Right kidney (tissue), 1 donor: ENCODE measurements around the gene WBP2.

Experiments
- DNase-seq: peaks from one replicate; pipeline ENCODE4 v3.0.0-alpha.2; 2016

WBP2 gene

DNA sequence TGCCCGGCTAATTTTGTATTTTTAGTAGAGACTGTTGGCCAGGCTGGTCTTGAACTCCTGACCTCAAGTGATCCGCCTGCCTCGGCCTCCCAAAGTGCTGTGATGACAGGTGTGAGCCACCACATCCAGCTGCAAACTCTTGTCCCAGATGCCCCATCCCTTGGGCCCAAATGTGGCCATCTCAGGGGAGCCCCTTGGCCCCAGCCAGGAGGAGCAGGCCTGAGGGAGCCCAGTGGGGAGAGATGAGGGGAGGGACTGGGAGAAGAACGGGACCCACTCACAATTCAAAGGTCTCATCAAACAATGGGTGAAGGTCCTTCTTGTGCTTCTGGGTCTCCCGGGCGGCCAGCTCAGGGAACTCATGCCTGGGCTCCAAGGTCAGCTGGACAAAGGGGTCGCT is 25.4 kb downstream of the WBP2 start:
- no peak for DNase-seq

DNA sequence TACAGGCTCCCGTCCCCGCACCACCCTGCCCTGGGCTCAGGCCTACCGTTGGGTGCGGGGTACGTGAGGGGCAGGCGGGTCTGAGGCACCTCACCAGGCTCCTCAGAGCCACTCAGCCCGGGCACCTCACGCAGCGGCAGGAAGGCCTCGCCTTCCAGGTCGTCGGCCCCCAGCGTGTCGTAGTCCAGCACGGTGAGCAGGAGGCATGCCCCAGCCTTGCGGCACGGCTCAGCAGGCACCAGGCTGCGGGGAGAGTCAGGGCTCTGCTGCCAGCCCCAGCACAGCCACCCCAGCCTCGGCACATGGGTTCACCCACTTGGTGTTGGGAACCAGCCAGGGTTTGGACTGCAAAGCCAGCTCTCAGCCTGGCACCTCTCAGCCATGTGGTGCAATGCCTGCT is 26.4 kb downstream of the WBP2 start:
- DNase-seq = no peak

DNA sequence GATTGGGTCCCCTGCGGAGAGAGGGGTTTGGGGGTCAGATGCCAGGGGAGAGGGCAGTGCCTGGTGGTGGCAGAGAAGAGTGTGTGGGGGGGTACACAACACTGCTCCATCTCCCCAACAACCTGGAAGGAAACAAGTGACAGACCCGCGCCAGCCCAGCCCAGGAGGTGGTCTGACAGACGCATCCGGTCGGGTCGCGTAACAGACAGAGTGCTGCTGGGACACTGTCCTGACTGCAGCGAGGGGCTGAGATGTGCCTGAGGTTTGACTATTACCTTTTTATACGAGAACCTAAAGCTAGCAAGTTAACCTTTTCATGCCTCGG is 27.1 kb downstream of the WBP2 start:
- DNase-seq = no peak

DNA sequence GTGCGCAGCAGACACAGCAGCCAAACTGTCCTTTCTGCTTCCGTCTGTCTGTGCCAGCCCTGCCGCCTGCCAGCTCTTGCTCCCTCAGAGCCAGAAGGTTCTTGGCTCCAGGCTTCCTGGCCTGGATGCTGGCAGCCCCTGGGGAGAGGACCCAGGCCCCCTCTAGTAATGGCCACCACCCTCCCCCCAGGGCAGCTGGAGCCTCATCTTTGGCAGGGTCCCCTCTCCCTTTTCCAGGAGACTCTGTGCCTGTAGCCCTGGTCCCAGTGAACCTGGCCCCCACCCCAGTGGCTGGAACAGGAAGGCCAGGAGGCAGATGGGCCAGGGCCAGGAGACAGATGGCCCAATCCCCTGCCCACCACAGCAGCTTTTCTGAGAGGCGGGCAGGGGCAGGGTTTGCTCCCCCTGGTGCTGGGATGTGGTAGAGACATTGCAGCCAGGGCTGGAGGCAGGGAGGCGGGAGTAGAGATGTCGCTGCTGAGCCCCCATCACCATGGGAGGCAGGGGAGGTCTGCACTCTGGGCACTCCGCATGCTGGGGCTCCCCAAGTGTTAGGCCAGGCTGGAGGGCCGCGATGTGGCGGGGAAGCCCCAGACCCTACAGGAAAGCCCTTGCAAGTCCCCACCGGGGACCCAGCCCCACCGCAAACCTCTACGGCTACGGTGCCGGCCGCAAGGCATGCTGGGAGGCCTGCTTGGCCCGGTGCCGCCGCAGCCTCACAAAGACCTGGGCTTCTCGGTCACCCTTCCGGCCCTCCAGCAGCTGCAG is 27.6 kb downstream of the WBP2 start:
- DNase-seq = peak; percentile 84

DNA sequence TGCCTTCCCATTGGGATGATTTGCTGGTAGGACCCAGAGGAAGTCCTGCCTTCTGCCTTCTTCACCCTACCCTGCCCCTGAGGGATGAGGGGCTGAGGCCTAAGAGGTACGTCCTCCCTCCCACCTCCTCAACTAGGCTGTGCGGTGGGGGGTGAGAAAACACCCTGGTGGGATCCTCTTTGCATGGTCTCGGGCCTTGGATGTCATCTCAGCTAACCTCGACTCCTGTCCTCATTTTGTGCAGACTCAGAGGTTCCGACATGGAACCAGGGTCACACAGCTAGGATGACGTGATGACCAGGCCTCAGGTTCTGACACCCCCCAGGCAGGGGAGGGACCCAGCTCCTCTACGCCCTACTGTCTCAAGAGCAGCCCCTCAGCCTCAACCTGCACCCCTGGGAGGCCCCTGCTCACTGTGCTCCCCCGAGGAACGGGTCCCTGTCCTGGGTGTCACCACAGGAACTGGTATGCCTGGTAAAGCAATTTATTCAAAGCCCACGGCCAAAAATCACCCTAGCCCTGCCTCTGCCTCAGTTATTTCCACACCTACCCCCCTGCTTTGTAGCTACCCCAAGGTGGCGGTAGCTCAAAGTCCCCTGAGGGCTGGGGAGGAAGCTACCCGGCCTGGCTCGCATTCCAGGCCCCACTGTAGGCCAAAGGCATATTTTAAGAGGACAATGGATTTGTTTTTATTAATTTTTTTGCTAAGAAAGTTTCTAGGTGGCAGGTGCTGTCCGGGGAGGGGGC is 28.4 kb downstream of the WBP2 start:
- no peak for DNase-seq

DNA sequence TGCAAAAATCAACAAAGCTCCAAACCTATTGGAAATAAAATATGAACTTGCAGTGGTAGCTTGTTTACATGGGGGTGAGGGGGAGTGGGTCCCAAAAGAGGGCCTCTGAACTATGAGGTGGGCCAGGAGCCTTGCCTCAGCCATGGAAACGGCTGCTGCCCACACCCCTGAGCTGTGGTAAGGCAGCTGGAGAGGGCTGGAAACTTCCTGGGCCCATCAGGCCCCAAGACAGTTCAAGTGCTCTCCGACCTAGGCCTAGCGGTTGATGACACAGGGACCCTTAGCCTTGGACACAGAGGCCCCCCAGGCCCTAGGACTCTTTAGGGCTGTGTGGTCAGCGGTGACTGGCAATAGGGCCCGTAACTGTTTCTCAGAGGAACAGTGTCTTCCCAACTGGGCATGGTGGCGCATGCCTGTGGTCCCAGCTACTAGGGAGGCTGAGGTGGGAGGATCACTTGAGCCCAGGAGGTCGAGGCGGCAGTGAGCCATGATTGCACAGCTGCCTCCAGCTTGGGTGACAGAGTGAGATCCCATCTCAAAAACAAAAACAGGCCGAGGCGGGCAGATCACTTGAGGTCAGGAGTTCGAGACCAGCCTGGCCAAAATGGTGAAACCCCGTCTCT is 29.3 kb downstream of the WBP2 start:
- no peak for DNase-seq

DNA sequence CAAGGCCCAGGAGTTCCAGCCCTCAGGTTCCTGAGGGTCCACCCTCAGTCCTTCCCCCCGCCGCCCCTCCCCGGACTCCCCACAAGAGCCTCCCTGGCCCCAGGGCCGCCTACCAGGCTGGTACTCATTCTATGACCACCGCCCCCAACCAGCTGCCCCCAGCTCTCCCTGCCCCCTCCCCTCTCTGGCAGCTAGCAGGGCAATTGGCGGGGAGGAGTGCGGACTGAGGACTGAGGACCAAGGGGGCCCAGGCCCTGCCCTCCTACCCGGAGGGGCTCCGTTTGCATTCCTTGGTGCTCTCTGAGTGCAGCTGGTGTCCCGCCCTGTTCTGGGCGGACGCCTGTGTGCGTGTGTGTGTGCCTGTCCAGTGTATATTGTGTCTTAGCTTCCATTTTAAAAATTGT is 30.0 kb downstream of the WBP2 start:
- no peak for DNase-seq

DNA sequence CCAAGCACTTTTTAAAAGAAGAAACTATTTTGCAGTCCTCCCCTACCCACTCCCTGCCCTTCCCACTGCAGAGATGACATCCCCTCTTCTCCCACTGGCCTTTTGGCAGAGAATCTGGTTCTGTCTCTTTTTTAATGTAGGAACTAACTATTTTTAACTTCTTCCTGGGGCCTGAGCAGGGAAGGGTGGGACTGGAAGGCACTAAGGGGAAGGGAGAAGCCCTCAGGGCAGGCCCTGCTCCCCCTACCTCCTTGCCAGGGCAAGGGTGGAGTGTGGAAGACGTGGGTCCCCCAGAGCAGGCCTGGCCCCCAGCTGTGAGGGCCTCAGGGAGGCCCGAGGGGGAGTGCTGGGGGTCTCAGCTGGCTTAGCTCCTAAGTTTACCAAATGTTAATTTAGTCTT is 30.5 kb downstream of the WBP2 start:
- DNase-seq = no peak

DNA sequence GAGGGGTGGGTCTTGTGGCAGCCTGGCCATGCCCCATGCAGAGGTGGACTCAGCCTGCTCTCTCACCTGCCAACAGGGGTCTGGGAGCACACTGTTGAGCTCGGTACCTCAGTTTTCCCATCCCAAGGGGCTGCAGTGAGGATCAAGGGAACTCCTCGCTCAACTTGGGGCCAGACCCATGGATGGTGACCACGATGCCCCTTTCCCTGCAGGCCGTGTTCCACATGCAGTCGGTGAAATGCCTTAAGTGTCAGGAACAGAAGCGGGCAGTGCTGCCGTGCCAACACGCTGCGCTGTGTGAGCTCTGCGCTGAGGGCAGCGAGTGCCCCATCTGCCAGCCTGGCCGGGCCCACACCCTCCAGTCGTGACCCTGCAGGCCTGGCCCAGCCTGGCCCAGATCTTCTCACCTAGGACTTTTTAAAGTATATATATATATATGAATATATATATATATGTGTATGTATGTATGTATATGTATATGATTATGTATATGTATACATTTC is 31.0 kb downstream of the WBP2 start:
- no peak for DNase-seq

DNA sequence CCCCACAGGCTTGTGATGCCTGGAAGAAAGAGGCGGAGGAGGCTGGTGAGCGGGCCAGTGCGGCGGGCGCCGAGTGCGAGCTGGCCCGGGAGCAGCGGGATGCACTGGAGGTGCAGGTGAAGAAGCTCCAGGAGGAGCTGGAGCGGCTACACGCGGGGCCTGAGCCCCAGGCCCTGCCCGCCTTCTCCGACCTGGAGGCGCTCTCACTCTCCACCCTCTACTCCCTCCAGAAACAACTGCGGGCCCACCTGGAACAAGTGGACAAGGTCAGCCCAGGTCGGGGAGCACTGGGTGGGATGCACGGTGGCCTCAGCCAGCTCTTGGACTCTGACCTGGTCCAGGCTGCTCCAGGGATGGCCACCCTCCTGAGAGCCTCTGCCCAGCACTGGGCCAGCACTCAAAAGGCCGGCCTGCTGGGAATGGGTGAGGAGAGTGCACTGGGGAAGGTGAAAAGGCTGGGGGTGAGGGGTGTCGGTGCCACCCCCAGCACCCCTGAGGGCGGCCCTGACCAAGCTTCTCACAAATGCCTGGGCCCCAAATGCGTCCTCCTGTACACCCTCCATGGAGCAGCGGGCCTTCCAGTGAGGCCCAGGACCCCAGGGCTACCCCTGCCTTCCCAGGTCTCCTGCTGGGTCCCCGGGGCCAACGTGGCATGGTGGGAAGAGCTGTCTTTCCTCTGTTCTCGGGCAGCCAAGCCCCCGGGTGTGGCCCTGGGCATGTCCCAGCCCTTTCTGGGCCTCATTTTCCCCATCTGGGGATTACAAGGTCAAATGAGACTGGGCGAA is 31.7 kb downstream of the WBP2 start:
- no peak for DNase-seq

DNA sequence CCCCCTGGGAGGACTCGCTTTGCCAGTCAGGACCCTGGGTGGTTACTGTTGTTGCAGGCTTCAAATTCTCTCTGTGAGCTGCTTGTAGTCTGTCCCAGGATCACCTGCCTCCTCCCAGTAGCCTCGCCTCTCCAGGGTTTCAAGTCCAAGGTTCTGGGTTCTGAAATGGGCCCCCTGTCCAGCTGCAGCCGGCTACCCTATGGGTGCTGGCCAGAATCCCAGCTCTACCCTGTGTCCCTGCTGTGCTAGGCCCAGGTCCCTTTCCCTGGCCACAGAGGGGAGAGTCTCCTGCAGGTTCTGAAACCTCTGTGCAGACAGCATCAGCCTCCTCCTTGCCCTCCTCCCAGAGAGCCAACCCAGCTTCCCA is 32.4 kb downstream of the WBP2 start:
- no peak for DNase-seq

DNA sequence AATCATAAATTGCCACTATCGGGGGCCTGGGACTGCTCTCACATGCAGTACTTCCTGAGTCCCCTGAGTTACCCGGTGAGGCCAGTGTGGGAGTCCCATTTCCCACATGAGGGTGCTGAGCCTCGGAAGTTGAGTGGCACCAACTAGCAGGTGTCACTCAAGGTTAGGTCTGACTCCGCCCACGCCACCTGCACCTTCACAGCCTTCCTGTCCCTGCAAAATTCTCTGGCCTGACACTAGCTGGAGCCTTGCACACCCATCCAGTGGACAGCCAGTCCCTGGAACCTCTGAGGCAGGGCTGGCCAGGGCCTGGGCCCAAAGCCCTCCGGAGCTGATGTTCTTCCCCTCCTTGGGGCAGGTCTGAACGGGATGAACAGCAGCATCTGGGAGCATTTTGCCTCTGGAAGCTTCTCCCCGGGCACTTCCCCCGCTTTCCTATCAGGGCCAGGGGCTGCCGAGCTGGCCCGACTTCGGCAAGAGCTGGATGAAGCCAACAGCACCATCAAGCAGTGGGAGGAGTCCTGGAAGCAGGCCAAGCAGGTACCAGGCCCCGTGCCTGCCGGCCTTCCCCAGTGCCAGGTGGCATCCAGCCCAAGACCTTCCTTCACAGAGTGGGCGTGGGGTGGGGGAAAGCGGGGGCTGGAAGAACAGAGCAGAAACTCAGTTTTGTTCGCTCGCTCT is 32.9 kb downstream of the WBP2 start:
- DNase-seq = no peak

DNA sequence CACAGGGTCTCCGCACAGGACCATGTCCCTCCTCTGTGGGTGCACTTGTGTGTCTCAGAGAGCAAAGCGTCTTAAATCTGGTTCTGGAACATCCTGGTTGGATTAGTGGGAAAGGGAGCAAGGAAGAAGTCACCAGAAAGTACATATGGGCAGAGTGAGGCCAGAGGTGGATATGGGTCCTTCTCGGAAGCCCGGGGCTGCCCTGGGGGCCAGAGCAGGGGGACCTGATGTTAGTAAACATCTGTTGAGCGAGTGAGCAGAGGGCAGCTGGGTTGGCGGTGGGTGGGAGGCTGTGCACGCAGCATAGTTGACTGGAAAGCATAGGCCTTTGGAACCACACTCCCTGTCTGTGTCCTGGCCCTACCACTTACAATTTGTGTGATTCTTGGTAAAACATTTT is 33.6 kb downstream of the WBP2 start:
- no peak for DNase-seq

DNA sequence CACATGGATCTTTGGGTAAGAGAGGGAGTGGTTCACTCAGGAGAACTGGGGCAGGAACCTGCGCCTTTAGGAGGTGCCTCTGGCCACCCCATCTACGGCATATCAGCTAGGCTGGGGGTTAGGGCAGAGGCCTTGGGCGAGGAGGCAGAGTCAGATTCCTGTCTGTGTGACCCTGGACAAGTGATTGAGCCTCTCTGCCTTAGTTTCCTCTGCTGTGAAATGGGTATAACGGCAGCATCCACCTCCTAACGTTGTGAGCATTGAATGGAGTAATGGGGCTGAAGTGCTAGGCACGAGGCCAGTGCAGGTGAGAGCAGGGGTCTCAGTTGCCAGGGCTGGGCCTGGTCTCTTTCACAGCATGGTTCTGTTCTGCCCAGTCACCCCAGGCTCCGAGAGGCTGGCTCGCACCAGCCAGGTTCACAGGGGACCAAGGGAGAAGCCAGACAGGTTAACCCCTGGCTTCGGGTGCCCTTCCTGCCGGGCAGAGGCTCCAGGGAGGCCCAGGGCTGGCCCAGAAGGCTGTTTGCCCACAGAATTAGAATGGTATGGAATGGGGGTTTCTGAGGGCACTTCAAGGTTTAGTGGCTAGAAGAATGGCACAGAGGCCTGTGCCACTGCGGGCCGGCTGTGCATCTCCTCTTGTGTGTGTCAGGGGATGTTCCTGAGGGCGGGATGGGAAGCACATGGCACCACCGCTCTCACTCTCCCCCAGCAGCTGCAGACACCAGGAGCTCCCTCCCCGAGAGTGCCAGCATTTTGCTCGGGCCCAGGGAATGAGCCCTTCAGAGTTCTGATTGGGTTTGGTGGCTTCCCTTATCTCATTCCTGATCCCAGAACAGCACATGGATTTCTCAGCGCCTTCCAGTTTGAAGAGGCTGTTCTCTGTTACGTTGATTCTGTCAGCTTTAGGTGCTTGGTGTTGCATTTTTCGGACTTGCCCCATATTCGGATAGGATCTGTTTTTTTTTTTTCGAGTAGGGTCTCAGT is 34.7 kb downstream of the WBP2 start:
- no peak for DNase-seq

DNA sequence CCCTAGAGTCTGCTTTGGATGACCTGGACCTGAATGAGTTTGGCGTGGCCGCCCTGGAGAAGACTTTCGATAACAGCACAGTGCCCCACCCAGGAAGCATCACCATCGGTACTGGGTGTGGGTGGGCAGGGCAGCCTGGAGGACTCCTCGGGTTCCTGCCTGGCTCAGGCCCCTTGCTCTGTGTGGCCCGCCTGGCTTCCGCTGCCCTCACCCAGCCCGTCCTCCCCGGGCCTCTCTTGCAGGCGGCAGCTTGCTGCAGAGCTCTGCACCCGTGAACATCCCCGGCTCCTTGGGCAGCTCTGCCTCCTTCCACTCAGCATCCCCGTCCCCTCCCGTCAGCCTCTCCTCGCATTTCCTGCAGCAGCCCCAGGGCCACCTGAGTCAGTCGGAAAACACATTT is 35.5 kb downstream of the WBP2 start:
- no peak for DNase-seq

DNA sequence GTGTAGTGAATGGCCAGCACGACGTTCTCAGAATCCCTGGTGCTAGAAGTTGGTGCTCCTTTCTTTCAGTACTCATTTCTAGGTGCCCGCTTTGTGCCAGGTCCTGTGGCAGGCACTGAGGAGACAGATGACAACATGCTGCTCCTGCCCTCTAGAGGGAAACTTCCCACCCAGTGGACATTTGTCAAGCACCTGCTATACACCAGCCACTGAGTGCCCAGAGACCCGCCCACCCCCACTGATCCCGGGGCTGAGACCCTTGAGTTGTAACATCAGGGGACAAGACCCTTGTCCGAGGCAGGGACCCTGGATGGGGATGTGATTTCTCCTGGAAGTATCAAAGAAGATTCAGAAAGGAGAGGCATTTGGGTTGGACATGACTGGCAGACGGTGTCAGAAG is 36.0 kb downstream of the WBP2 start:
- DNase-seq = no peak

DNA sequence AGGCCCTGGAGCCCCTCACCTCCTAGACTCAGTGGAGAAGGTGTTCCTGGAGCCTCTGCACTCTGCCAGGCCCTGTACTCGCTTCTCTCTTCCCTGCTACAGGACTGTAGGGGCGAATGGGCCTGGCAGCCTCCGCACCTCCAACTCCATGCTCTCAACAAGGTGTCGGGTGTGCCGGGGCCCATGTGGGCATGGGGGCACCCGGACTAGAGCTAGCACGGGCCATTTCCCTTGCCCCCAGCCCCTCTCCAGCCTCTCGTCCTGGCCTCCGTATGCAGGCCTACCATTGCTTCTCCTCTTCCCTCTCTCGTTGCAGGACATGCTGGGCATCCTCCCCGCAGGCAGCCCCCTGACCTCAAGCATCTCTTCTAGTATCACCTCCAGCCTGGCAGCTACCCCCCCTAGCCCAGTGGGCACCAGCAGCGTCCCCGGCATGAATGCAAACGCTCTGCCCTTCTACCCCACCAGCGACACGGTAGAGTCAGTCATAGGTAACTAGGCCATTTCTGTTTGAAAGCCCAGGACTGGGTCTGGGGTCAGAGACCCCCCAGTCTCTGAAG is 36.7 kb downstream of the WBP2 start:
- DNase-seq = no peak

DNA sequence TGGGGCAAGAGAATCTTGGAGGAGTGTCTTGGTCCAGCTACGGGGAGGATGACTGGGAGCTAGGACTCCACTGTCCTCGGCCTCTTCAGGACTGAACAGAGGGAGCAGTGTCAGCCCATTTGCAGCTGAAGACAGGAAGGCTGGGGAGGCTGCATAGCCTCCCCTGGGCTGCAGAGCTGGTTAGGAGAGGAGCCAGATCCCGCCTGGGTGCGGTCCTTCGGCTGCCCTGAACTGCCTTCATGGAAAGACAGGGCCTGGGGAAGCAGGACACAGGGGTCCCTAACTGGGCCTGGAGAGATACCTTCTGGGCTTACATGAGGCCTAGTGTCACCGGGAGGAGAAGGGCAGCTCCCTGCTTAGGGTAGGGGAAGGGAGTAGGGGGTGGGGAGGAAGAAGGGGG is 37.6 kb downstream of the WBP2 start:
- DNase-seq = no peak

DNA sequence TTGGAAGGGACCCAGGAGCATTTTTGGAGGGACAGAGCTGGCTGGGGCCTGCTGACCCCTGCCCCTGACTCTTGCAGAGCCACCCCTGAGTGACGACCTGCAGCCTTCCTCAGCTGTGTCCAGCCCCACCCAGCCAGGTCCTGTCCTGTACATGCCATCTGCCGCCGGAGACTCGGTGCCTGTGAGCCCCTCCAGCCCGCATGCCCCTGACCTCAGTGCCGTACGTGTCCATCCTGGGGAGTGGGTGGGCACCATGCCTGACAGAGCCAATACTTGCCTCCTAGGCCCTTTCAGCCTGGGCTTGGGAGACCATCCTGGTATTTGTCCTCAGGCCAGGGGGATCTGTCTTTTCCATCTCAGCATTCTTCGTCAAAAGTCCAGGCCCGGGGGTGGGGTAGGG is 38.4 kb downstream of the WBP2 start:
- no peak for DNase-seq

DNA sequence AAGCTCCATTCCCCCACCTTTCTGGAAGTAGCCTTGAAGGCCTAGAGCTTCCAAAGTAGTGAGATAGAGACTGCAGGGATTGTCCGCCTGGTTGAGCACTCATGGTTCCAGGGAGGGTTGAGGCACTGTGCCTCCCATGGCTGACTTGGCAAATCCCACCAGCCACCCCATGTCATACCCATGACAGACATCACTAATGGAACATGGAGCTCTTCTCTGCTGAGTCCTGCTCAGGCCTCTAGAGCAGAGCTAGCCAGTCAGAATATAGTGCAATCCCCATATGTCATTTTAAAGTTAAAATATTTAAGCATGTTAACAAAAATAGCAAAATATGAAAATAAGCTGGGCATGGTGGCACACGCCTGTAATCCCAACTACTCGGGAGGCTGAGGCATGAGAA is 39.7 kb downstream of the WBP2 start:
- no peak for DNase-seq

DNA sequence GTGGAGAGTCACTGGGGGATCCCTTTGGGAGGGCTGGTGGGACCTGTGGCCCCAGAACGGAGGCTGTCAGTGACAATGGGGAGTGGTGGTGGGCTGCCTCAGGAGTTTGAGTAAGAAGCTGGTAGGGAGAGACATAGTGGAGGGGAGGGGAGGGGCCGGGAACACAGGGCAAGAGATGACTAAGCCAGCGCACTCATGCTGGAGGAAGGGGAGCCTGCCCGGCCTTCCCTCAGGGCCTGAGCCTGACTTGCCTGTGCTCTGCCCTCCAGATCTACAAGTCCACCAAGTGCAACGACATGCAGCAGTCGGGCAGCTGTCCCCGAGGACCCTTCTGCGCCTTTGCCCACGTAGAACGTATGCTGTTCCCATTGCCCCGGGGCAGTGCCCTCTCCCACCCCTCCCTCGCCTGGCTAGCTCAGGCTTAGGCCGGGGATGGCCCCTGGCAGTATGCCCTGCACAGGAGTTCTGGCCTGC is 40.2 kb downstream of the WBP2 start:
- DNase-seq = no peak
